Activated CD4-positive, alpha-beta memory T cell treated with anti-CD3 and anti-CD28 coated beads for 36 hours (primary cell): ENCODE results near the gene STXBP4. TPM values are rescaled to one million over a fixed set of nuclear protein-coding genes. Genes with fewer than 3 reads are reported as not detected.

Experiments
- CTCF ChIA-PET: fragments of 350-600 bp; sonication (Branson Sonifier 250); formaldehyde crosslinking; loops from one replicate; lab custom pipeline; 2021; ENCODE audit warnings: antibody characterized with exemption, inconsistent platforms; lab: Charles Lee
- POLR2A ChIA-PET: fragments of 350-600 bp; sonication (Branson Sonifier 250); formaldehyde crosslinking; loops from one replicate; lab custom pipeline; 2021; ENCODE audit warnings: antibody characterized with exemption; lab: Charles Lee
- DNase-seq: peaks from one replicate; pipeline ENCODE4 v3.0.0-alpha.2; 2020
- H3K27ac Mint-ChIP-seq: one replicate; pipeline ENCODE4 v1.8.0; 2021; ENCODE audit warnings: mixed read lengths
- H3K27me3 Mint-ChIP-seq: one replicate; pipeline ENCODE4 v1.8.0; 2021; ENCODE audit warnings: mixed read lengths
- H3K36me3 Mint-ChIP-seq: one replicate; pipeline ENCODE4 v1.8.0; 2021; ENCODE audit warnings: mixed read lengths
- H3K4me1 Mint-ChIP-seq: one replicate; pipeline ENCODE4 v1.8.0; 2021; ENCODE audit warnings: low read depth, mixed read lengths
- H3K4me3 Mint-ChIP-seq: one replicate; pipeline ENCODE4 v1.8.0; 2021; ENCODE audit warnings: mild to moderate bottlenecking, mixed read lengths
- H3K9me3 Mint-ChIP-seq: one replicate; pipeline ENCODE4 v1.8.0; 2021; ENCODE audit warnings: mixed read lengths
- intact Hi-C: fragments of 100-400 bp; cut with micrococcal nuclease; formaldehyde crosslinking; loops from one replicate; pipeline ENCODE4 v1.15.1; 2023
- total RNA-seq, 2 experiments: library from RNA; stranded (reverse); gene quantifications; one replicate each; pipeline ENCODE4 v1.2.3, GENCODE V29; 2021

STXBP4 gene
- total RNA-seq, 2 experiments from 2014 or later, result 3.2 to 4.3 TPM

DNA sequence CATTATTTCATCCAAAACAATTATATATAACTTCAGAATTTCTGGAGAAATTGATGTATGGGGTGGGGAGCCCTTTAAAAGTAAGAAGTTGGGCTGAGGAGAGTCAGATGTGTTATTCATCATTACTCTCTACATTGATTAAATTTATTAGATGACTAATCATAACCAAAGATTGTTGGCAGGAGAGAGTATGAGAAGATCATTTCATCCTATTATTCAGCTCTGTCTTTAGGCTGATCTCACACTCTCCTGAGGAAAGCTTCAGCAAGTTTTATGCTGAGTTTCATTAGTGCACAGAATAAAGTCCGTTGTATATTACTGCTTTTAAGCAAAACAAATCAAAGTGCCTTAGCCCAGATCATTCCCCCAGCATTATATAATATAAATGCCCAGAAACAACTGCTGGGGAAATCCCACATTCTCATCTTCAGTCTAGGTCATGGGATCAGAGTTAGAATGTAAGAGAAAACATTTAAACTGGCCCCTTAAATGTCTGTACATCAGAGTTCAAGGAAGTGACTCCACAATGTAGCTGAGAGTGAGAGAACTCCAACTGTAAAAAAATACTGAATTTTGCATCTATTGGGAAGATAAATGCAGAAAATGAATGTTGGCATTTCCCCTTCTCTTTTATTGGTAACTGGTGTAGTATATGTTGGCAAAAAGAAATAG is 166.1 kb downstream of the STXBP4 start:
- Mint-ChIP-seq H3K4me1 (no peaks in the 10 kb centered on the region), H3K4me3 (no peak overlapping the region), H3K27me3 (no peaks in the 10 kb centered on the region), H3K36me3 (no peaks in the 10 kb centered on the region), H3K9me3 (no peaks in the 10 kb centered on the region), H3K27ac (no peak overlapping the region)
- DNase-seq, result no peak
- CTCF ChIA-PET, result interaction anchor here (0.7 kb wide), 1 partner anchor 8 kb away, joined by 3 read pairs; no protein-coding TSS in a partner anchor
- POLR2A ChIA-PET, result no interaction called here
- intact Hi-C loops, result no loop called here

DNA sequence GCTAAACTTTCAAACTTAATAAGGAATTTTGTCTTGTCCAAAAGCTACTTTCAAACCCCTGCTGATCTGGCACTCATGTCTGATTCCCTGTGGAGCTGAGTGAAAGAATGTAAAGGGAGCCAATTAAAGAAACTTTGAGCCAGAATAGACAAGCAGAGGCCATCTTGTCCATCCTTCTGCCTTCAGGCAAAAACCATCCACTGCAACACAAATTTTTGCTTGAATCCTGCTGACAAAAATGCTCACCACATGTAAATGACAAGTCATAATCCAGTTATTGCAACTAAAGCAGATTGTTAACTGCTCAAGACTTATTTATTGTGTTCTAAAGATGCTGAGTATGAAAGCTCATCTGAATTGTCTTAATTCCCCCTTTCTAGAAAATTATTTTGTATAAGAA is 172.2 kb downstream of the STXBP4 start:
- Mint-ChIP-seq H3K27ac (no peak overlapping the region), H3K27me3 (no peaks in the 10 kb centered on the region), H3K9me3 (no peaks in the 10 kb centered on the region), H3K4me1 (no peaks in the 10 kb centered on the region), H3K36me3 (no peaks in the 10 kb centered on the region), H3K4me3 (no peak overlapping the region)
- intact Hi-C loops, result no loop called here
- POLR2A ChIA-PET, result no interaction called here
- CTCF ChIA-PET, result no interaction called here
- DNase-seq, result no peak

DNA sequence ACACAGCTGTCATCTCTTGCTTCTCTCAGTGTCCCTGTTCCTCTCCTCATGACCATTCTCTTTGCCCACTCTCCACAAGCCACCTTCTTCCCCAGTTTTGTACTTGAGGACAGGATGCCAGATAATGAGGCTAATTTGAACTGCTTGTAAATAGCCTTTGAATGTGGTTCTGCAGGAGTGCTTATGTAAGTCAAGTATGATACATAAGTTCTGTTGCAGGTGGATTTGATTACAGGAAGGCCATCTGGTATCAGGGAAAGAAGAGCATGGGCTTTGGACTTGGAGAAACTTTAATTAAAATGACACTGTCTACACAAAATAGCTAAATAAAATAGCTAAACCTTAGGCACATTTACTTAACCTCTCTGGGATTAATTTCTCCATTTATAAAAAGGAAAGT is 176.0 kb downstream of the STXBP4 start:
- Mint-ChIP-seq H3K9me3 (no peaks in the 10 kb centered on the region), H3K36me3 (peaks cover 4% of the 10 kb centered on the region), H3K4me3 (no peak overlapping the region), H3K4me1 (no peaks in the 10 kb centered on the region), H3K27me3 (no peaks in the 10 kb centered on the region), H3K27ac (no peak overlapping the region)
- POLR2A ChIA-PET, result no interaction called here
- DNase-seq, result no peak
- intact Hi-C loops, result no loop called here
- CTCF ChIA-PET, result no interaction called here

DNA sequence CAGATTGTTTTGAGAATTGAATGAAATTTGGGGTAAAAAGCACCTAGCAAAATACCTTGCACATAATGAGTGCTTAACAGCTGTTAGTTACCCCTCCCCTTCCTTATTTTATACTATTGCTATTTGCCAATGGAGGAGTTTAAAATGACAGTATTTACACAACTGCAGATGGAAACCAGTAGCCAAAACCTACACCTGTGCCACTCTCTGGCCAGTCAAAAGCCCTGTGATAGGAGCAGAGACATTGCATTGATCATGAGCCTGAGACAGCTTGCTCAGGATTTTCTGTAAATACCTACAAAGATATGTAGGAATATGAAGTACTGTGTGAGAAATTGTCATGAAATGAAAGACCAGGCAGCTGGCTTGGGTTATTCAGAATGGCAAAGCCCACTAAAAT is 180.9 kb downstream of the STXBP4 start:
- Mint-ChIP-seq H3K36me3 (peaks cover 5% of the 10 kb centered on the region), H3K9me3 (no peaks in the 10 kb centered on the region), H3K27me3 (no peaks in the 10 kb centered on the region), H3K4me1 (no peaks in the 10 kb centered on the region), H3K27ac (no peak overlapping the region), H3K4me3 (no peak overlapping the region)
- no peak for DNase-seq
- intact Hi-C loops, result no loop called here
- ChIA-PET POLR2A (no interaction called here), CTCF (no interaction called here)

DNA sequence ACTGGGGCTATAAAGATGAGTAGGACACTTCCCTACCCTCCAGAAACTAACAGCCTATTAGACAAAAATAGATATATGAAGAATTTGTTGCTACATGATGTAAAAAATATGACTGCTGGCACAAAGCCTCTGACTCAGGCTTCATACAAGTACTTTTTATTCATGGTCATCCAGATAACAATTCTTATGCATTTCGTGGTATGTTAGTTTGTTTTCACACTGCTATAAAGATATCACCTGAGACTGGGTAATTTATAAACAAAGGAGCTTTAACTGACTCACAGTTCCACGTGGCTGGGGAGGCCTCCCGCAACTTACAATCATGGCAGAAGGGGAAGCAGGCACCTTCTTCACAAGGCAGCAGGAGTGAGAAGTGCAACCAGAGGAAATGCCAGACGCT is 183.7 kb downstream of the STXBP4 start:
- ChIA-PET POLR2A (no interaction called here), CTCF (no interaction called here)
- Mint-ChIP-seq H3K4me3 (no peak overlapping the region), H3K4me1 (no peaks in the 10 kb centered on the region), H3K27ac (no peak overlapping the region), H3K36me3 (peaks cover 5% of the 10 kb centered on the region), H3K9me3 (no peaks in the 10 kb centered on the region), H3K27me3 (no peaks in the 10 kb centered on the region)
- intact Hi-C loops, result no loop called here
- no peak for DNase-seq

DNA sequence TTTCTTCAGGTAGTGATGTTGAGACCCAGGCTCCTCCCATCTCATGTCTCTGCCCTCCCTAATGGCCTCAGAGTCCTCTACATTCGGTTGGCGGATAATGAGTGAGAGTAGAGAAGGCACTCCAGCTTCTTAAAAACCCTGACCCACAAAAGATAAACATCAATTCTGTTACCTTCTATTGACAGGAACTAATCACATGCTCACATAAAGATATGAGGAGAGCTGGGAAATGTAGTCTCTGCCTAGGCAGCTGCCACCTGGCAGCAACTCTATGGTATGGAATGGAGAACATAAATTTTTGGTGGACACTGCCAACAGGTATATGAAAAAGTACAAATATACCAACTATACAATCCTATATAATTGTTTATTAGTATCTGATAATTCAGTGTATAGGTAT is 185.5 kb downstream of the STXBP4 start:
- Mint-ChIP-seq H3K9me3 (no peaks in the 10 kb centered on the region), H3K4me1 (no peaks in the 10 kb centered on the region), H3K36me3 (peaks cover 1% of the 10 kb centered on the region), H3K27ac (no peak overlapping the region), H3K27me3 (no peaks in the 10 kb centered on the region), H3K4me3 (no peak overlapping the region)
- ChIA-PET POLR2A (no interaction called here), CTCF (no interaction called here)
- DNase-seq, result no peak
- intact Hi-C loops, result no loop called here

DNA sequence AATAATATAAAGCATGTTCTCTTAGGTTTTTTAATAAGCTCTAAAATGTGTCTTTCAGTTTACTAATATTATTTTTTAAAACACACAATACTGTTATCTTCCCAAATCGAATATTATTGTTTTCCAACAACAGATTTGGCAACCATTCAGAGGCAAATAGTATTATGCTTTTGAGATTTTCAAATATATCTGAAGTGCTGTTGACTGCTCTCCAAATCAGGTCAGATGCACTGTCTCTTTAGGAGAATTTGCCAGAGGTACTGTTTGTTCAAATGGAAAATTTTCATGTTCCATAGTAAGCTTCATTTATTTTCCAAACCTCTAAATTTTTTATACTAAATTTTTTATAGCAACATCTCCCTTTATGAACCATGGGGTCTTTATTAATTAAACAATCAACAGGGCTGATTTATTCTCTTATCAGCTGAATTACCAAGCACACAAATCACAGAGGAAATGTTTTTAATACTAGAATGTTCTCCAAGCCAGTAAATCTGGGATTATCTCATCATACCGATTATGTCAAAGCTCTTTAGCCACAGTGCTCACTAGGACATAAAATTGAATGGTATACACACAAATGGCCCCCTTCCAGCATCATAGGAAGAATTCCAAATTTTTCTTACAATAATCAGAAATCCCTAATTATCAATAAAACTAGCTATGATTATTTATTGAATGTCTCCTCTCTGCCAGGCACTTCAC is 187.4 kb downstream of the STXBP4 start:
- Mint-ChIP-seq H3K27me3 (no peaks in the 10 kb centered on the region), H3K27ac (no peak overlapping the region), H3K9me3 (no peaks in the 10 kb centered on the region), H3K4me3 (no peak overlapping the region), H3K4me1 (no peaks in the 10 kb centered on the region), H3K36me3 (peaks cover 1% of the 10 kb centered on the region)
- ChIA-PET CTCF (no interaction called here), POLR2A (no interaction called here)
- intact Hi-C loops, result no loop called here
- no peak for DNase-seq

DNA sequence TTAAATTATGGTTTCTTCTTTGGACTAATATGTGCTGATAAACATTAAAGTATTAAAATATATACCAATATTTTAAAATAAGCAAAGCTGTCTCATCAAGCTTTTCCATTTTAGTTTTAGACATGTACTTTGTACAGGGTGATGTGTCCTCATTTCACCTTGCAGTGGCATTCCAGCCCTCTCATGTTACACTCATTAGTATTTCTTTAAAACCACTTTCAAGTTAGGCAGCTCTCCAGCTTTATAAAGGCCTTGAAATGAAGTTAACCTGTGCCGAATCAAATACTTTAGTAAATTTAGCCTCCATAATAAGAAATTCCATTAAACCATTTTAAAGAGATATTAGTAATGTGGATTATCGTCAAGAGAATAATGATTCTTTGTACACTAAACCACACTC is 188.6 kb downstream of the STXBP4 start:
- no peak for DNase-seq
- Mint-ChIP-seq H3K4me3 (no peak overlapping the region), H3K27me3 (no peaks in the 10 kb centered on the region), H3K4me1 (no peaks in the 10 kb centered on the region), H3K9me3 (no peaks in the 10 kb centered on the region), H3K36me3 (peaks cover 1% of the 10 kb centered on the region), H3K27ac (no peak overlapping the region)
- intact Hi-C loops, result no loop called here
- ChIA-PET POLR2A (no interaction called here), CTCF (no interaction called here)

DNA sequence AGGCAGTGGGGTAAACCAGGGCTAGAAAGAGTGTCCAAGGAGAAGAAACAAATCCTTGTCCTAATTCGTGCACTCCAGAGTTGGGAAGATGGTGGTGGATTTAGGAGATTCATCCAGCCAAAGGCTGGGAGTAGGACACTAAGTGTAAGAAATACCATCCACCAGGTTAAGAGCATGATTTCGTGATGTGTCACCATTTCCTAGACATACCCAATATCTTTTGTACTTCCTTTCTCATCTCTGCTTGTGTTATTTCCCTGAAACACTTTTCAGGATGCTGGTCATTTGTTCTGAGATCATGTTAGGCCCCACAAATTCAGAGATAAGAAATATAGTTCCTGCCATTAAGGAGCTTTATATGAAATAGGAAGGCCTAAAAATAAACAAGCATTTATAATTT is 189.9 kb downstream of the STXBP4 start:
- intact Hi-C loops, result no loop called here
- Mint-ChIP-seq H3K4me3 (no peak overlapping the region), H3K9me3 (no peaks in the 10 kb centered on the region), H3K4me1 (no peaks in the 10 kb centered on the region), H3K36me3 (no peaks in the 10 kb centered on the region), H3K27me3 (no peaks in the 10 kb centered on the region), H3K27ac (no peak overlapping the region)
- no peak for DNase-seq
- ChIA-PET CTCF (no interaction called here), POLR2A (no interaction called here)

DNA sequence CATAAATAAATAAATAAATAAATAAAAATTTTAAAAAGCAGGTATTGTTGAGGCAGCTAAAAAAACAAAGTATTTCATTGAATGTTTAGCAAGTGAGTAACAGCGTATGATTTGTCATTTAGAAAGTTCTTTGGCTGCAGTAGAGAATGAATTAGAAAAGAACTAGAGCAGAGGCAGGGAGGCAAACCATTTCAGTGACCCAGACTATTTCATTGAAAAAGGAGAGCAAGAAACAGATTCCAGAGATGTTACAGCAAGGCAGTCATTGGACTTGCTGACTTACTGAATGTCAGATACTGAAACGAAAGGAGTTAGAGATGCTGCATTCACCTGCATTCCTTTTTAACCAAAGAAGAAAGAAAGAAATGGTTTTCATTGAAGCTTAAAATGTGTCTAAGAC is 190.7 kb downstream of the STXBP4 start:
- Mint-ChIP-seq H3K27me3 (no peaks in the 10 kb centered on the region), H3K36me3 (no peaks in the 10 kb centered on the region), H3K27ac (no peak overlapping the region), H3K4me3 (no peak overlapping the region), H3K4me1 (no peaks in the 10 kb centered on the region), H3K9me3 (no peaks in the 10 kb centered on the region)
- CTCF ChIA-PET, result no interaction called here
- DNase-seq, result no peak
- POLR2A ChIA-PET, result no interaction called here
- intact Hi-C loops, result no loop called here

DNA sequence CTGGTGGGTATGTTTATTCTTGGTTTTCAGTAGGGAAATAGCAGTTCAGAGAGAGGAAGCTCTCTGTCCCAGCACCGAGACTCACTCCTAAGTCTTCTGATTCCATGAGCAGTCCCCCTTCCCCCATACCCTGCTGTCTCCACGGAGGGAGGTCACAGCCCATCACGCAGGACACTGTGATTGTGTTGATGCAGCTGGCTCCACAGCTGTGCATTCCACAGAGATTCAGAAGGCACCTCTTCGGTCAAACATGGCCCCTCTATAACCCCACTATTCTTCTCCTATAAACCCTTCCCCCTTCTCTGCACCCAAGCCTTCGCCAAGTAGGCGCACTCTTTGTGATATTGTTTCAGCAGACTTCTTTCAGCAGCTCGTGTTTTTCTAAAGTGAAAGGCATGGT is 191.9 kb downstream of the STXBP4 start:
- H3K27ac Mint-ChIP-seq, result no peak overlapping the region
- ChIA-PET CTCF (interaction anchor here (0.8 kb wide), 1 partner anchor 136 kb away, joined by 3 read pairs; no protein-coding TSS in a partner anchor), POLR2A (no interaction called here)
- H3K9me3 Mint-ChIP-seq, result no peaks in the 10 kb centered on the region
- no peak for DNase-seq
- no peak overlapping the region for H3K4me3 Mint-ChIP-seq
- intact Hi-C loops, result no loop called here
- H3K27me3 Mint-ChIP-seq, result no peaks in the 10 kb centered on the region
- H3K4me1 Mint-ChIP-seq, result no peaks in the 10 kb centered on the region
- H3K36me3 Mint-ChIP-seq, result no peaks in the 10 kb centered on the region

DNA sequence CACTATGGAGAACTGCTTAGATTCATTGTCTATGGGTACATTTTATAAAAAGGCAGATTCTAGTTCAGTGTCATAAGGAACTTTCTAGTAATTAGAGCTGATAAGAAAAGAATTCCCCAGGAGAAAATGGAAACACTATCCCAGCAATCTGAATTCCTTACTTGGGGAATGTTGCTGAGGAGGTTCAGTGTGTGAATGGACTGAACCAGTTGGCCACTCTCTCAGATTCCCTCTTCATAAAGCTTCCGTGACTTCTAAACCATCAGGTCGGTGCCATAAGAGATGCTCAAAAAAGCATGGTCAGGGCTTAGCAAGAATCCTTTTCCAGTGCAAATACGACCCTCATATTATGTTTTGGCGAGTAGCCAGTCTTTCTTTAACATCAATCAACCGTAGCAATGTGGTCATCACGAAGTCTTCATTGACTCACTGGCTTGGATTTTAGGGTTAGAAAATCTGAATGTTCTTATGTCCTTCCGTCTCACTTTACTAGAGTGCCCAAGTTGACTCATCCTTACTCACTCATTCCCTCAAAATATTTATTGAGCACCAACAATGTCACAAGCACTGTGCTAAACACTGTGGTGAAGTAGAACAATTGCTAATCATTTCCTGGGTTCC is 193.5 kb downstream of the STXBP4 start:
- CTCF ChIA-PET, result no interaction called here
- H3K27ac Mint-ChIP-seq, result no peak overlapping the region
- no peaks in the 10 kb centered on the region for H3K27me3 Mint-ChIP-seq
- intact Hi-C loops, result no loop called here
- DNase-seq, result no peak
- H3K4me1 Mint-ChIP-seq, result no peaks in the 10 kb centered on the region
- H3K36me3 Mint-ChIP-seq, result no peaks in the 10 kb centered on the region
- POLR2A ChIA-PET, result no interaction called here
- no peak overlapping the region for H3K4me3 Mint-ChIP-seq
- H3K9me3 Mint-ChIP-seq, result no peaks in the 10 kb centered on the region
